Measurements from ENCODE around the gene KRT75. TPM values are rescaled to one million over a fixed set of nuclear protein-coding genes. Genes with fewer than 3 reads are reported as not detected.
A peak's percentile ranks its signal among the peaks of the same experiment; 100 is the strongest.
"Not testable (repeated sequence)": the region's sequence is repeated elsewhere in the genome, so short reads cannot be mapped to it uniquely, and the experiment has no call there.

KRT75 gene
- total RNA-seq, 3 donors from 2014 or later (not counting 1 experiment from before 2014, with no cell fraction given), result not detected

DNA sequence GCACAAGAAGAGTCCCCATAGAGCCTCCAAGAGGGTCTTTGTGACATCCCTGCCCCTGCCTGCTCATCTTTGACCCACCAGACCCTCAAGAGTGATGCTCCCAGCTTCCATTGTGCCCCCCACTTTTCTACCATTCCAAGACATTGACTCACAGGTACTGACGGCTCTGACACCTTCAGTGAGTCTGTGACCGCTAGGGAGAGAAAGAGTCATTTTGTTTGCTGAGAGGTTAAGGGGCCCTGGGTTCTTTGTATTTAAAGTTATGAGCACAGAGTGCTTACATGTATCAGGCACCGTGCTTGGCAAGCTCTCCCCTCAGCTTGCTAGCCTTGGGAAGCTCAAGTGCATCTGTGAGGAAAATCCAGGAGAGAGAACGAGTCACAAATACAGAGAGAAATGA lies 21.0 kb downstream of the KRT75 start:
- no peaks in the 10 kb centered on the region for H3K36me3 Mint-ChIP-seq
- no peak overlapping the region for H3K4me3 Mint-ChIP-seq
- no peaks in the 10 kb centered on the region for H3K4me1 ChIP-seq (ENCODE audit: control insufficient read depth, insufficient read depth, low read length)
- H3K4me1 Mint-ChIP-seq, result no peaks in the 10 kb centered on the region
- intact Hi-C loops (cut with micrococcal nuclease), result no loop called here
- H3K9me3 ChIP-seq (ENCODE audit: control insufficient read depth, insufficient read depth, low read length), result no peaks in the 10 kb centered on the region
- H3K4me3 ChIP-seq (ENCODE audit: low read length), result no peak overlapping the region
- H3K9me3 Mint-ChIP-seq, result no peaks in the 10 kb centered on the region
- peaks cover 13 to 21% of the 10 kb centered on the region in 2 donors for H3K27me3 Mint-ChIP-seq (ENCODE audit: low read depth in 2 of 2)
- 66% methylated on average over 3 of the region's 4 CpGs for WGBS (ENCODE audit: insufficient coverage)
- DNase-seq (no peak), ATAC-seq (no peak)
- TF ChIP-seq, protein P1, sequence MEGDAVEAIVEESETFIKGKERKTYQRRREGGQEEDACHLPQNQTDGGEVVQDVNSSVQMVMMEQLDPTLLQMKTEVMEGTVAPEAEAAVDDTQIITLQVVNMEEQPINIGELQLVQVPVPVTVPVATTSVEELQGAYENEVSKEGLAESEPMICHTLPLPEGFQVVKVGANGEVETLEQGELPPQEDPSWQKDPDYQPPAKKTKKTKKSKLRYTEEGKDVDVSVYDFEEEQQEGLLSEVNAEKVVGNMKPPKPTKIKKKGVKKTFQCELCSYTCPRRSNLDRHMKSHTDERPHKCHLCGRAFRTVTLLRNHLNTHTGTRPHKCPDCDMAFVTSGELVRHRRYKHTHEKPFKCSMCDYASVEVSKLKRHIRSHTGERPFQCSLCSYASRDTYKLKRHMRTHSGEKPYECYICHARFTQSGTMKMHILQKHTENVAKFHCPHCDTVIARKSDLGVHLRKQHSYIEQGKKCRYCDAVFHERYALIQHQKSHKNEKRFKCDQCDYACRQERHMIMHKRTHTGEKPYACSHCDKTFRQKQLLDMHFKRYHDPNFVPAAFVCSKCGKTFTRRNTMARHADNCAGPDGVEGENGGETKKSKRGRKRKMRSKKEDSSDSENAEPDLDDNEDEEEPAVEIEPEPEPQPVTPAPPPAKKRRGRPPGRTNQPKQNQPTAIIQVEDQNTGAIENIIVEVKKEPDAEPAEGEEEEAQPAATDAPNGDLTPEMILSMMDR (IDR thresholded peaks at IDR 0.05), result no peak
- no peaks in the 10 kb centered on the region for H3K27me3 ChIP-seq (ENCODE audit: control insufficient read depth, insufficient read depth, low read length)
- no peaks in the 10 kb centered on the region for H3K36me3 ChIP-seq (ENCODE audit: control insufficient read depth, insufficient read depth, low read length)
- H3K27ac Mint-ChIP-seq, result no peak overlapping the region
- no peak overlapping the region for H3K27ac ChIP-seq (ENCODE audit: low read length)

DNA sequence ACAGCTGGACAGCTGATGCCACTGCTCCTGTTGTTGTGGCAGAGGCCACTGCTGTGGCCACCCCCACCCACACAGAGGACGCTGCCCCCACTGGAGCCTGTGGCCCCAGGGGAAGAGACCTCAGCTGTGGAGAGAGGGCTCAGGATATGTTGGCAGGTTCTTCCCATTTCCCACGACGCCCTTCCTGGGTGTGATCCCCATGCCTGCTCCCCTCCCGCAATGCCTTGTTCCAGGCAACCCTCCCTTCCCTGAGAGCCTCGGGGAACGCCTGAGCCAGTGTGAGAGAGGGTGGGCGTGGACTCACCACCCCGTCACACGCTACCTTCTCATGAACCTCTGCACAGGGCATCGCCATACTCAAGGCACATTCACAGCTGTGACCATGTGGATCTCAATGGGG lies 22.4 kb downstream of the KRT75 start:
- DNase-seq (no peak), ATAC-seq (no peak)
- no peak overlapping the region for H3K4me3 ChIP-seq (ENCODE audit: low read length)
- no peaks in the 10 kb centered on the region for H3K9me3 ChIP-seq (ENCODE audit: control insufficient read depth, insufficient read depth, low read length)
- WGBS (ENCODE audit: insufficient coverage), result 93% methylated on average over 9 of the region's 10 CpGs
- no peaks in the 10 kb centered on the region for H3K4me1 ChIP-seq (ENCODE audit: control insufficient read depth, insufficient read depth, low read length)
- H3K4me3 Mint-ChIP-seq, result no peak overlapping the region
- no peaks in the 10 kb centered on the region for H3K27me3 ChIP-seq (ENCODE audit: control insufficient read depth, insufficient read depth, low read length)
- TF ChIP-seq, protein P1 (IDR thresholded peaks at IDR 0.05), result no peak
- no peaks in the 10 kb centered on the region for H3K36me3 Mint-ChIP-seq
- H3K9me3 Mint-ChIP-seq, result no peaks in the 10 kb centered on the region
- intact Hi-C loops (cut with micrococcal nuclease), result no loop called here
- no peaks in the 10 kb centered on the region for H3K4me1 Mint-ChIP-seq
- no peak overlapping the region for H3K27ac ChIP-seq (ENCODE audit: low read length)
- H3K27ac Mint-ChIP-seq, result no peak overlapping the region
- H3K27me3 Mint-ChIP-seq (ENCODE audit: low read depth in 2 of 2), result peaks cover 13 to 24% of the 10 kb centered on the region in 2 donors
- no peaks in the 10 kb centered on the region for H3K36me3 ChIP-seq (ENCODE audit: control insufficient read depth, insufficient read depth, low read length)

DNA sequence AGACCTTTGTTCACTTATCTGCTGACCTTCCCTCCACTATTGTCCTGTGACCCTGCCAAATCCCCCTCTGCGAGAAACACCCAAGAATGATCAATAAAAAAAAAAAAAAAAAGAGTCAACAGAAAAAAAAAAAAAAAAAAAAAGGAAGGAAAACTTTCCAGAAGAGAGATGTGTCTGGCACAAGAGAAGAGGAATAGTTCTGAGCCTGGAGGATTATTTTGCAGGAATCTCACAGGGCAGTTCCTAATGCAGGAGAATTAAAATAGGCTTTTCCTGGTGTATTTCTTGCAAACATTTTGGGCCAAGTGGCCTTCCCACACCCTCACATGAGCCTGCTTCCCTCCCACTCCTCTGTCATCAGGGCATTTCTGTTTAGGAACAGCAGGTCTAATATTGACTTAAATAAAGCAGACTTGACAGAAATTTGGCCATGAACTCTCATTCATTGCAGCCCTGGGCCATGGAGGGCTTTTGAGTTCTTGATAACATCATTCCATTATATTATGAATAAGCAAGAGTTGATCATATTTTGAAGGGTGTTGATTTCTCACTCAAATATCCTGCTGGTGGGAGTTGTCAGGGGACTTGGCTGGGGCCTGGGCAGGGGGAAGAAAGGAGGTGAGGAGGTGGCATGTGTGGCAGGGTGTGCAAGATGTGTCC lies 23.5 kb downstream of the KRT75 start:
- ATAC-seq, result peak in 1 of 3 donors; percentile 11
- H3K27ac ChIP-seq (ENCODE audit: low read length); H3K4me1 ChIP-seq (ENCODE audit: control insufficient read depth, insufficient read depth, low read length); H3K27me3 ChIP-seq (ENCODE audit: control insufficient read depth, insufficient read depth, low read length); H3K4me1 Mint-ChIP-seq; H3K36me3 Mint-ChIP-seq; intact Hi-C loops (cut with micrococcal nuclease); H3K4me3 Mint-ChIP-seq; H3K4me3 ChIP-seq (ENCODE audit: low read length); H3K9me3 Mint-ChIP-seq; H3K9me3 ChIP-seq (ENCODE audit: control insufficient read depth, insufficient read depth, low read length); DNase-seq; H3K27ac Mint-ChIP-seq; H3K36me3 ChIP-seq (ENCODE audit: control insufficient read depth, insufficient read depth, low read length): not testable (repeated sequence)
- WGBS (ENCODE audit: insufficient coverage), result no CpG with 5 or more reads among the region's 1 CpG
- peaks cover 13 to 19% of the 10 kb centered on the region in 2 donors for H3K27me3 Mint-ChIP-seq (ENCODE audit: low read depth in 2 of 2)

DNA sequence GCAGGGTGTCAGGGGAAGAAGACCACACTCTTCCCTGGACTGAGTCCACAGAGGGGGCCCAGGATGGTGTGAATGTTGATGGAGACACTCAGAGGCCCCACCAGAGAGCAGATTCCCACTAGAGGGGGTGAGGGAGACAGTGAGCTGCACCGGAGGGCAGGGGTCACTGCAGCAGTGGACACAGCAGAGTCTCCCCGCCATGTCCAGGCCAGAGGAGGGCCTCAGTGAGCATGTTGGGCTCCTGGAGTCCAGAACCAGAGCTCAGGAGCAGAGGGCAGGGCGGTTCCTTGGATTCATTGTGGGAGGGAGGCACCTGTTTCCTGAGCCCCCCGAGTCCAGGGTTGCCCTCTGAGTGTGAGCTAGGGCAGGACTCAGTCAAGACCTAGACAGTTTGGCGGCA lies 26.3 kb downstream of the KRT75 start:
- H3K27me3 ChIP-seq (ENCODE audit: control insufficient read depth, insufficient read depth, low read length), result no peaks in the 10 kb centered on the region
- ATAC-seq (no peak), DNase-seq (no peak)
- Mint-ChIP-seq H3K36me3 (no peaks in the 10 kb centered on the region), H3K4me3 (no peak overlapping the region), H3K9me3 (no peaks in the 10 kb centered on the region), H3K4me1 (peaks cover 0 to 2% of the 10 kb centered on the region in 2 donors), H3K27ac (no peak overlapping the region), H3K27me3 (ENCODE audit: low read depth in 2 of 2) (peaks cover 6 to 13% of the 10 kb centered on the region in 2 donors)
- no peaks in the 10 kb centered on the region for H3K9me3 ChIP-seq (ENCODE audit: control insufficient read depth, insufficient read depth, low read length)
- TF ChIP-seq, protein P1 (IDR thresholded peaks at IDR 0.05), result no peak
- no peak overlapping the region for H3K27ac ChIP-seq (ENCODE audit: low read length)
- H3K36me3 ChIP-seq (ENCODE audit: control insufficient read depth, insufficient read depth, low read length), result no peaks in the 10 kb centered on the region
- H3K4me1 ChIP-seq (ENCODE audit: control insufficient read depth, insufficient read depth, low read length), result no peaks in the 10 kb centered on the region
- H3K4me3 ChIP-seq (ENCODE audit: low read length), result no peak overlapping the region
- 83% methylated on average over 5 of the region's 5 CpGs for WGBS (ENCODE audit: insufficient coverage)
- intact Hi-C loops (cut with micrococcal nuclease), result no loop called here

All from natural killer cell (primary cell).